HG03066 (cell line): ENCODE data around the gene RNF181.
"Not testable (repeated sequence)": the region's sequence is repeated elsewhere in the genome, so short reads cannot be mapped to it uniquely, and the experiment has no call there.

Experiments
- ATAC-seq: cut with Tn5 transposase; IDR thresholded peaks from one replicate; pipeline ENCODE4 v1.9.1; 2021; ENCODE audit warnings: low read depth; ENCODE audit not compliant: unreplicated experiment

The RNF181 gene

DNA sequence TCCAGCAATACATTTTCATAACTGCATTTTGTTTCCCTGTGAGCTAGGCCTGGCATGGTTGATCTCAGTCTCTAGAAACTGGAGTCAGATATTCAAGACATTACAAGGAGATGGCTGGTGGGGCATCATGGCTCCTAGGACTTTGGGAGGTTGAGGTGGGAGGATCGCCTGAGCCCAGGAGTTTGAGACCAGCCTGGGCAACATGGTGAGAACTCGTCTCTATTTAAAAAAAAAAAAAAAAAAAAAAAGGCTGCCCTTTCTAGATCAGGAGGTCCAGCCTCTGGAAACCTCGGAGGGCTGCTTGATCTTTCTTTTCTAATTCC lies 18.5 kb upstream of the RNF181 start:
- no peak for ATAC-seq

DNA sequence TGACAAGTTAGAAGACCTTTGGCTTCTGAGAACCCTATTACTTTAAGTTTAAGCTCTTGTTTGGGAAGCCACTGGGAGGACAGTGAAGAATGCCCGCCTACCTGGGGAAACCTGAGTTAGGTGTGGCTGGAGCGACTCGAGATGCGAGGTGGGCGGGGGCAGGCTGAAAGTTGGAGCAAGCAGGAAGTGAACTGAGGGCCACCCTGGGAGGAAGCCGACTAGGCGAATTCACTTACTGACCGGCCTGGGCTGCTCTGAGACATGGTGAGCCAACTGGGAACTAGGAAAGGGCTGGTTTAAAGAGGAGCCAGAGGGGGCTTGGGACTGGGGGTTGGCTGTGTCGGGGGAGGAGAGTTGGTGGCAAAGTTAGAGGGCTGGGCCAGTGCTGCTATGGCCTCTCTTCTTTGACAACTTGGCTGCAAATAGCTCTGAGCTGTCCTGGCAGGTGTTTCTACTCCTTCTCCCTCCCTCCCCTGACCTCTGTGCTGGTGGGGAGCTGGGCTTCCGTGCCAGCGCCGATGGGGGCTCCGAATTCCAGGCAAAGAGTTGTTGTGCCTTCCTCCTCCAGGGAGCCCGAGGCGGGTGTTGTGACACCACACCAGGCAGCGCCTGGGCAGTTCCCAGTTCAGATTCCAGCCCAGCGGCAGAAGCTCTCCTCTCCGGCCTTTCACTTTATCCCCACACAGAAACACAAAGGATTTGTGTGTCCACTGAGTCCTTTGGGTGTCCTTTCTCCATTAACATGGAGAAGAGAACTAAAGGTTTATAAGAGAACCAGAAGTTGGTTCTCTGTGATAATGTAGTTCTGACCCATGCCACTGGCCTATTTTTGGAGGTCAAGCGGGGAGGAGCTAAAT lies 17.9 kb upstream of the RNF181 start, which contains the start of gene VAMP8:
Gene VAMP8, plus strand, starts transcription at position 201 of the 857 bp plus-strand sequence. Its CDS starts 61 bp downstream, at position 262.
- ATAC-seq = peak; percentile 62

DNA sequence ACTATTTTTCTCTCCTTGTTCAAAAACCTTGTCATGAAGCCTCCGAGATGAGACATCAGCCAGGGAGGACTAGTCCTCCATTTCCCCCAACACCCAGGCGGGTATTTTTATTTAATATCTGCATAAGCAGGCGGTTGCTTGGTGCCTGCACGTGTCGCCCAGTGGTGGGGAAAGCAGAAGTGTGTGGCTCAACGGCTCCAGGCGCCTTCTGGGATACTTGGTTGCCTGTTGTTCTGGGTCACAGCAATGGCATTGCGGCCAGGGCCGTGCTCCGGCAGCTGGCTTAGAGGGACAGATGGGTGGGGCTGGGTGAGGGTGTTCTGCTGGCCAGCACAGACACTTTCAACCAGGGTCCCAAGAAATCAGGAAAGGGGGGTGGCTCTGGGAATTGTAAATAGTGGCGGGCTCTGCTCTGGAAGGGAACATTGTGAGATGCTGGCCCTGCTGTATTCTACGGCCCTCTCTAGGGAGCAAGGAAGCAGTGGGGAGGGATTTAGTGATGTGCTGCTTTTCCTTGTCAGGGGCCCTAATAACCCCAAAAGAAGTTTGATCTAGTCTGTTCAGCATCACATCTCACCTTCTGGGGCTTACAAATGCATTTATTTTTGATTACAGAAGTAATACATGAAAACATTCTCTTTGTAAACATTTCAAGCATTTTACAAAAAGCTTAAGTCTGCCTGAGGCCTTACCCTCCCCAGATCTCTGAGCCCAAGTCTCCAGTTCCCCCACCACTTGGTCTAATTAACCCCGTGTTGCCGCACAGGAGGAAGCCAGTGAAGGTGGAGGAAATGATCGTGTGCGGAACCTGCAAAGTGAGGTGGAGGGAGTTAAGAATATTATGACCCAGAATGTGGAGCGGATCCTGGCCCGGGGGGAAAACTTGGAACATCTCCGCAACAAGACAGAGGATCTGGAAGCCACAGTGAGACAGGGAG lies 17.0 kb upstream of the RNF181 start:
- peak; percentile 35 for ATAC-seq

DNA sequence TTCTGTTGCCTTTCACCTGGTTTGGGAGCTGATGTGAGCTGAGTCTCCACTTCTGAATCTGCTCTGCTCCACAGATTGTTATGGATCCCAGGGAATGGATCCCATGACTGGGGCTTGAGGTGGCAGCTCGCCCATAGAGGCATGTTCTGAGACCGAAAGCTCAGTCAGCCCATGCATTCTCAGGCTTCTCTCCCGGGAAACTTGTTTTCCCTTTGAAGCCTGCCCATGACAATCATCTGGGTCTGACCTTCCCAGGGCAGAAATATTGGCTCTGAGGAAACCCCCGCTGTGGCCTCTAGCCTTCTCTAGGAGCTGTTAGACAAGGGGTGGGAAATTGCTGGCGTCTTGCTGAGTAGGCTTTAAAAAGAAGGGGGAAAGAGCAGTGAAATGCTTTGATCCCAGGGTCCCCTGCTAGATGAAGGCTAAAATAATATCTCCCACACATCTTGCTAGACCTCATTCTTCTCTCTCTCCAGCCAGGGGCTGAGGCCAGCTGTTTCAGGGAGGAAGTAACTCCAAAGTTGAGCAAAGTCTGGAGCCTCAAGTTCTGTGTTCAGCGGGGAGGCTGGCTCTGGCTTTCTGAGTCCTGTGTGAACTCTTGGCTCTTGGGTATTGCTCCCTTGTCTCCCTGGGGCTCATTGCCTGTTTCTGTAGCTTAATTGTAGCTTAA lies 16.1 kb upstream of the RNF181 start:
- ATAC-seq = no peak

DNA sequence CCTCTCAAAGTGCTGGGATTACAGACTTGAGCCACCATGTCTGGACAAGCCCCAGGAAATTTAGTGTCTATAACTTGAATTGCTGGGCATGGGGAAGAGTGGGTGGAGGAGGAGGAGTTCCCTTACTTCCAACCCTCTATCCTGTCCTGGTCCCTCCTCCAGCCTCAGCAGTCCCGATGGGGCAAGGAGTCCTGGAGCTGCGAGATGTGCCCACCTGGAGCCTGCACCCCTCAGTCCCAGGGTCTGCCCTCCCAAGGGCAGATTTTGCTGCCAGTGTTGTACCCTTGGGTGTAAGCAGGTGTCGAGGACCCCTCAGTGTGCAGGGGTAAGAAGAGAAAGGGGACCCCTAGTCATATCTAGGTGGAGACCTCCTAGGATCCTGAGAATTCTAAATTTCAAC lies 15.3 kb upstream of the RNF181 start:
- ATAC-seq = no peak

DNA sequence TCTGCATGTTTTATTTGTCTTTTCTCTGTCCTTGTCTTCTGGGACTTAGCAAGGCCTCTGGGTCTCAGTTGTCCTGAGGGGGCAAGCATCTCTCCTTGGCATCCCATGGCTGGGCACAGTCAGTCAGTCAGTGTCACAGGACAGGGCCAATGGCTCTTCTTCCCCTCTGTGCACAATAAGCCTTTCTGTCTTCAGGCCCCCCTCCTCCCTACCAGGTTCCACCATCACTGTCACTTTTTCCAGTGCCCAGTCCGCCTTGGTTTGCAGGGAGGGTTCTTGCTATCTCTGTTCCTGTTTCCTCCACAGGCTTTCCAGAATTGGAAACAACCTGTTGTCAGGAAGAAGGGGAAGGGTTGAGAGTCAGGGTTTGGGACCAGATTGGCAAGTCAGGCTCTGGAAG lies 13.1 kb upstream of the RNF181 start:
- no peak for ATAC-seq

DNA sequence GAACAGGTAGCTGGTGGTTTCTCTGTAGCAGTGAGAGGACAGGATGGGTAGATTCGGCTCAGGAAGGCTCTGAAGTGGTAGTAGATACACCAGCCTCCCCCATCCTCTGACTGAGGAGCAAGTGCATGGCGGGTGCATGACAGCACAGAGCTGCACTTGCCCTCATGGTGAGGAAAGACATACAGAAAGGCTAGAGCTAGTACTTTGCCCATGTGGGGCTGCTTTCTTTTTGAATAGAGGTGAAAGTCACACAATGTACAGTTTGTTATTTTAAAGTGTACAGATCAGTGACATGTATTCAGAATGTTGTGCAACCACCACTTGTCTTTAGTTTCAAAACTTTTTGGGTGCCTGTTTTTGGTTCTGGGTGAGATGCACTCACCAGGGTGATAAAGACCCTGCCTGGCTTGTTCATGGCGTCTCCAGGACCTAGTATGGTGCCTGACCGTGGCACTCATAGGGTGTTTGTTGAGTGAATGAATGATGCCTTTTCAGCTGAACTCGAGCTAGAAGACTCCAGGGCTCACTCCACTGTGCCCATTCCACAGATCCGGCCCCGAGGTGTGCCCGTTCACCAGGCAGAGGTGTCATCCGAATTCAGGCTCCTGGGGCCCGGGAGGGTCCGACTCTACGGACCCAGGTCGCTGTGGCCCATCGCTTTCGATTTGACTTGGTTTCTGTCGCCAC lies 11.7 kb upstream of the RNF181 start:
- ATAC-seq = no peak

DNA sequence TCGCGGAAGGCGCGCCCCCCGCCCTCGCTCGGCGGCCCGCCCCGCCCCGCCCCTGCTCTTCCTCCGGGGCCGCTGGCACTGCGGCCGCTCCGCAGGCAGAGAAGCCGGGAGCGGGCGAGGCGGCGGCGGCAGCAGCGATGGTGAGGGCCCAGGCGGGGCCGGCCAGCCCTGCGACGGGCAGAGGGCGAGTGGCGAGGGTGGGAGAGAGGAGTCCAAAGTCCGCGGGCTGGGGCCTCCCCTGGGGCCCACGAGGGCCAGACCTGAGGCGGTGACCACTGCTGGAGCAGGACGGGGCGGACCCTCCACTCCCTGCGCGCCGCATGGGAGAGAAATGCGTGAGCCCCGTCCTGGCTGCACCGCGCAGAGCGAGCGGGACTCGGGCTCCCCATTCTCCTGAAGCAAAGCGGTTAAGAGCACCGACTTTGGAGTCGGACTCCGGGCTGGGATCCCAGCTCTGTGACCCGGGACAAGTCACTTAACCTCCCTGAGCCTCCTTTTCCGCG lies 11.1 kb upstream of the RNF181 start, which contains the start of gene VAMP5:
Gene VAMP5, plus strand, starts transcription at position 78 of the 503 bp plus-strand sequence. Its CDS starts 60 bp downstream, at position 138.
- ATAC-seq = no peak

DNA sequence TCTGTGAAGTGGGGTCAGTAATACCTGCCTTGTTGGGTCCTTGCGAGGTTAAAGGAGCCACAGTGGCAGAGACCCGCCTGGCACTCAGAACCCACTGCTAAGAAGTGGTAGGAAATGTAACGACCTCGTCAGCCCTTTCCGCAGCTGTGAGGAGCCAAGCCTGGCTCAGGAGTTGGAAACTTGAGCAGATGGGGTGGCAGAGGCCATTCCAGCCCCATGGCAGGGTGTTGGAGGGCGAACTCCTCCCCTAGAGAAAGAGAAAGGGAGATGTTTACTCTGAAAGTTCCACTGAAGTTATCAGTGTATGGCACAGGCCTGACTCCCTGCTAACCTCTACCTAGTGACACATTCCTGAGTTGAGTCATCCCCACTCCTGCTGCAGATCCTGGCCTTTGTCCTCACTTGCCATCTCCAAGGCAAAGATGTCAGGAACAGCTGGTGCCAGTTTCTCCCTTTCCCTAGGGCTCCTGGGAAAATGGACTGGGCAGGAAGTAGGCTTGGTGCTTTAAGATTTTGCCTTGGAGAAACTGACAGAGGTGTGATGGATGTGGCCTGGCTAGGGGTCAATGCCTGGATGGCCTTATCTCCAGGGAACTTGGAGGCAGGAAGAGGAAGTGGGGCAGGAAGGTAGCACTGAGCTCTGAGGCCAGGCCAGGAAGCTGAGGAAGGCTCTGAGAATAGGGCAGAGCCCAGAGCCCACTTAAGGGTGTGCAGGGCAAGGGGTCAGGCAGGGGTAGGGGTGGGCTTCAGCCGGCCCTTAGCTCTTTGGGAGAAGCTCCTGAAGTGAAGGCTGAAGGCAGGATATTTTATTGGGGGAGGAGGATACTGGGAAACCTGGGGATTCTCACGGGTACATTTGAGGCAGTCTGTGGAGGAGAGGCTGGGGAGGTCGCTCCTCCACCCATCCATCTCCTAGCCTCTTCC lies 10.4 kb upstream of the RNF181 start:
- peak; percentile 41 for ATAC-seq

DNA sequence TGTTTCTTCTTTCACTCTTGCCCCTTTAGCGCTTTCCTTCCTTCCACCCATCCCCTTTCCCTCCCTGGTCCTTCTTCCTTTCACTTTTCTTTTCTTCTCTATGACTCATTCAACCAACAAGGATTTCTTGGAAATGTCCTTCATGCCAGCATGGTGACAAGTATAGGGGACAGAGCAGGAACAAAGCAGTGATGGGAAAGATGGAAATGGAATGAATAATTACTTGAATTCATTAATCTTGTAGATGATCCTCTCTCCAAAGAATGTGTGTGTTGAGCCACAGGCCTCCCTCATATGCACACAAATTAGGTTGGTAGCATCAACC lies 9.8 kb upstream of the RNF181 start:
- no peak for ATAC-seq

DNA sequence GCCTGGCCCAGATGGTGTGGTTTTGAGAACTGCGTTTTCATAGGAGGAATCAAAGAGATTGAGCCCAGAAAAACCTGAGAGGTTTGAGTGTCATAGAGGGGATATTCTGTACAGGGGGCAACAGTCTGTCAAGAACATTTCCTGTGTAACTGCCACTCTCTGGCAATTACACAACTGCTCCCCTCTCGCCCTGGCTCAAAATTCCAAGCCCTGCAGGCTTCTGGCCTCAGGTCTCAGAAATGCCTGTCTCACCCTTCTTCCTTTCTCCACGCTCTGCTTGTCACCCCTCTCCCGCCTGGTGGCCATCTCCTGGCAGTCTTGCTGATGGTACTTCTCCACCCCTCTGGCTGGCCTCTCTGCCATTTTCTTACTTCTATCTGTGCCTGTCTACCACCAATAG lies 7.3 kb upstream of the RNF181 start:
- ATAC-seq = no peak

DNA sequence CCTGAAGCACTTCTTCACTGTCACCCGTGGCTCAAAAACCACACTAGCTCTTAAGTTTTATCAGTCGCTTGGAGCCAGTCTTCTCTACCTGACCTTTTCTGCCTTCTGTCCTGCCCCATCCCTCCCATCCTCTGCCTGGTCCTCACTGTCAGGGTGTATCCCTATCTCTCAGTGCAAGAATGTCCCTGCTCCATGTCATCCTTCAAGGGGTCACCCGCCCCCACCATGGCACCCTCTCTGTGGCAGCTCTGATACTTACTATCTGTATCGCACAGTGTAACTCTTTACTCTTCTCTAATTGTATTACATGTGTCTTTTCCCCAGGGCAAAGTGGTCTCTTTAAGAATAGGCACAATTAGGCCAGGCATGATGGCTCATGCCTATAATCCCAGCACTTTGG lies 6.9 kb upstream of the RNF181 start:
- no peak for ATAC-seq

DNA sequence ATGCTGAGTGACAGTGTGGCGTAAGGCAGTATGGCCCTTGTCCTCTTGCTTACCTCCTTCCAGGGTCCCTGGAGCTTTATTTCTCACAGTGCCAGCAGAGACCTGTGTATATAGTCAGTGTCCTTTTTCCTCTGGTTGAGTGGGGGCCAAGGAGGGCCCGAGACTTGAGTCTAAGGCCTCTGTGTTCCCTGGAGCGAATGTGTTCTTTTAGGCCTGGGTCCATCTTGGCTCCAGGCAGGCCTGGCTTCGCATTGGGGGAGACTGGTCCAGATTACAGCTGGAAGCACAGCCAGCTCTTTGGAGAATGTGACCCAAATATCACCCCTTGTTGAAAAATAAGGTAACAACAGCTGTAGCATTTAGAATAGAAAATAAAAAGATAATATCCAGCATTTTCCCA lies 6.4 kb upstream of the RNF181 start:
- ATAC-seq = no peak

DNA sequence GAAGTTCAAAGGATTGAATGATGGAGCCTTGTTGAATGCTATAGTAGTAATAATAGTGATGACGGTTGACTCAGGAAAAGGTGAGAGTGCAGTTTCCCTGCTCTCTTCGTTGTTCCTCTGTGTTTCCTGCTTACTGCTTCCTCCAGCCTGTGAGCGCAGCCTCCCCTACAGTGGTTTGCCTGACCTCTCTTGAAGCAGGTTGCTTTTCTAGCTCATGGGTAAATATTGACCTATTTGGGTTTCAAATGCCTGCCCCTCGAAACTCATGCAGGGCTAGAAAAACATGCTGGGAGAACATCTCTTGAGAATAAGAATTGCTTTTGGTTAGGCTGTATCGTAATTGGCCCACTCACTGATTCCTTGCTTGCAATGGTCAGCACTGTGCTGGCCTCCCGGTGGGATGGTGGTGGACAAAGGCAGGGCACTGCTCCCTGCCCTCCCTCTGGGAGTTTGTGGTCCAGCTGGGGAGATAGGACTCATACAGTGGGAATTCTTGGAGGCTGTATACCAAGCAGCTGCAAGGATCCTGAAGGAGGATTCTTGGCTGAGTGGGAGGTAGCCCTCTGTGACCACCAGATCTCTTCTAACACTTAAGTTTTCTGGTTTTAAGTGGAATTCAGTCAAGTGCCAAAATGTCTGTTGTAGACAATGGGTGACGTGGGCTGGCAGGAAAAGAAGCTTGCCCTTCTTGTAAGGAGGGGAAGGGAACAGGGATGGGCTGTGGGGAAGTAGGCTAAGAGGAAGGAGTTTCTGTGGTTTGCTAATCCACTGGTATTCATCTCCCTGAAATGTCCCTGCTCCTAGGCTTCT lies 5.4 kb upstream of the RNF181 start:
- ATAC-seq = no peak

DNA sequence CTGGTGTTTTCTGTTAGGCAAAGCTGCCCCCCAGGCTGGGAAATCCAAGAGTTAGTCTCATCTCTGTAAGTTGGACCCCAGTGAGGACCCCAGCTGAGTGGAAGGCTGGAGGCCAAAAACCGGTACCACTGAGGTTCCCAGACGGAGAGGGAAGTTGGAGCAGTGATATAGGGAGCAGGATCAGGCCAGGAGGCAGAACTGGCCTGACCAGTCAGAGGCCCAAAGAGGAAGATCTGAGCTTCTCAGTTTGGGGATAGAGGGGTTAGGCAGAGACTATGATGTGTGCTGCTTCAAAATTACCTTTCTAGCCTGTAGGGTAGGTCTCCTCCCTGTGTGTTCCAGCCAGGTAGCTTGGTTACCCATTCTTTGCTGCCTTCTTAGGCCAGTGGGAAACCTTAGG lies 4.6 kb upstream of the RNF181 start:
- ATAC-seq = no peak

DNA sequence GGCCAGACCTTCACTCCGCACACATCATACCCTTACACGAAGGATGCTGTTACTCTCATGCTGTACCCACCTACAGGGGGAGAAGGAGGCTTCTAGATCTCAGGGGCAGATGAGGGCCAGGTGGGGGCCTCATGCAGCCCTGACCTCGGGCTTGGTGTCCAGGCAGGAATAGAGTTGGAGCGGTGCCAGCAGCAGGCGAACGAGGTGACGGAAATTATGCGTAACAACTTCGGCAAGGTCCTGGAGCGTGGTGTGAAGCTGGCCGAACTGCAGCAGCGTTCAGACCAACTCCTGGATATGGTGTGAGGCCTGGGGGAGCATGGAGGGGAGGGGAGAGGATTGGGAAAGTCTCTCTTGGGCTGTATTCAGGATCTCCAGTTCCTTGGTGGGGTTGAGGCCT lies 4.0 kb upstream of the RNF181 start:
- no peak for ATAC-seq

DNA sequence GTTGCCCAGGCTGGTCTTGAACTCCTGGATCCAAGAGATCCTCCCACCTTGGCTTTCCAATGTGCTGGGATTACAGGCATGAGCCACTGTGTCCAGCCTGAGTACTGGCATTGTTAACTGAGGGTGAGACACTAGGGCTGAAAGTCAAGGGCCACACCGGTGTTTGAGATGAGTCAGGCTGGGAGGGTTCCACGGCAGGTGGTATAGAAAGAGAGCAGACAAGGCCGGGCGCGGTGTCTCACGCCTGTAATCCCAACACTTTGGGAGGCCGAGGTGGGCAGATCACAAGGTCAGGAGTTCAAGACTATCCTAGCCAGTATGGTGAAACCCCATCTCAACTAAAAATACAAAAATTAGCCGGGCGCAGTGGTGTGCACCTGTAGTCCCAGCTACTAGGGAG lies 3.2 kb upstream of the RNF181 start:
- ATAC-seq = not testable (repeated sequence)

DNA sequence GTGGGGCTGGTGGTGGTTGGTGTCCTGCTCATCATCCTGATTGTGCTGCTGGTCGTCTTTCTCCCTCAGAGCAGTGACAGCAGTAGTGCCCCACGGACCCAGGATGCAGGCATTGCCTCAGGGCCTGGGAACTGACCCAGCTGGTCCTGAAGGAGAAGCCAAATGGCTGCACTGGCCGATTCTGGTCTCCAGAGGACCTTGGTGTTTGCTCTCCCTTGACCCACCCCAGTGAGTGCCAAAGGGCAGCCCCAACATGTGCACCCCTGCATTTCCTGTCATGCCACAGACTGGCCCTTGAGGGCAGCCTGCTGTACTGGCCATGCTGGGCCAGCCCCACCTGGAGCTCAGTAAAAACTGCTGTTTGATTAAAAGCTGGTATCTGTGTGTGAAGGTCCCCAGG lies 2.5 kb upstream of the RNF181 start:
- ATAC-seq = no peak
